ENCODE results near the gene DENND6B.

Gene DENND6B

GRCh38 chr22:50270666-50271394 is 56.0 kb downstream of the DENND6B start:
- peak overlapping the region; percentile 67 for H3K27ac ChIP-seq
- no peak for TF ChIP-seq ZFX (IDR thresholded peaks at IDR 0.05)
- TF ChIP-seq CTCF (conservative IDR thresholded peaks at IDR 0.05): no peak

- H3K27ac ChIP-seq: peak within 1 kb of the TSS; percentile 67
- TF ChIP-seq ZFX (IDR thresholded peaks at IDR 0.05) (no peak), CTCF (conservative IDR thresholded peaks at IDR 0.05) (no peak)
Measured at GRCh38 chr22:50269970-50270665, 56.7 kb downstream of the DENND6B start, which contains the start of gene MAPK11. Gene MAPK11 (minus strand): TSS chr22:50270380. CDS start chr22:50270292, 88 bp downstream.

GRCh38 chr22:50269573-50269969 is 57.2 kb downstream of the DENND6B start:
- no peak for TF ChIP-seq ZFX (IDR thresholded peaks at IDR 0.05)
- no peak for TF ChIP-seq CTCF (conservative IDR thresholded peaks at IDR 0.05)
- H3K27ac ChIP-seq: peak overlapping the region; percentile 67

- H3K27ac ChIP-seq: peak overlapping the region; percentile 67
- TF ChIP-seq CTCF (conservative IDR thresholded peaks at IDR 0.05) (no peak), ZFX (IDR thresholded peaks at IDR 0.05) (no peak)
Measured at GRCh38 chr22:50268655-50269113, 58.1 kb downstream of the DENND6B start.

GRCh38 chr22:50267591-50268390 is 59.0 kb downstream of the DENND6B start:
- TF ChIP-seq CTCF (conservative IDR thresholded peaks at IDR 0.05) (peak; percentile 57), ZFX (IDR thresholded peaks at IDR 0.05) (no peak)
- peak overlapping the region; percentile 67 for H3K27ac ChIP-seq

- TF ChIP-seq CTCF (conservative IDR thresholded peaks at IDR 0.05): no peak
- no peak for TF ChIP-seq ZFX (IDR thresholded peaks at IDR 0.05)
- H3K27ac ChIP-seq: peak overlapping the region; percentile 67
Measured at GRCh38 chr22:50266994-50267393, 59.8 kb downstream of the DENND6B start.

All from C4-2B (cell line).